HG02884 (cell line): Measurements from ENCODE around the gene PSTPIP1.

Experiments
- ATAC-seq: cut with Tn5 transposase; IDR thresholded peaks from one replicate; pipeline ENCODE4 v1.9.1; 2021; ENCODE audit warnings: mild to moderate bottlenecking, moderate library complexity; ENCODE audit not compliant: unreplicated experiment

The PSTPIP1 gene

GRCh38 chr15:77067691-77068367 lies 72.9 kb downstream of the PSTPIP1 start:
- ATAC-seq = no peak

GRCh38 chr15:77068633-77069032 lies 73.7 kb downstream of the PSTPIP1 start:
- no peak for ATAC-seq

- no peak for ATAC-seq
Measured at GRCh38 chr15:77069521-77070121, 74.7 kb downstream of the PSTPIP1 start.

GRCh38 chr15:77070180-77070494 lies 75.2 kb downstream of the PSTPIP1 start:
- ATAC-seq = peak; percentile 2

GRCh38 chr15:77070495-77071304 lies 75.8 kb downstream of the PSTPIP1 start, which contains the start of gene TSPAN3:
TSPAN3 (minus strand) TSS chr15:77071109; CDS start chr15:77070954, 155 bp downstream.
- ATAC-seq = peak; percentile 92

GRCh38 chr15:77071305-77072223 lies 76.6 kb downstream of the PSTPIP1 start:
- ATAC-seq = no peak

GRCh38 chr15:77074350-77074749 lies 79.4 kb downstream of the PSTPIP1 start:
- no peak for ATAC-seq

- ATAC-seq = no peak
Measured at GRCh38 chr15:77075528-77075927, 80.6 kb downstream of the PSTPIP1 start.

- ATAC-seq = no peak
Measured at GRCh38 chr15:77076323-77076915, 81.5 kb downstream of the PSTPIP1 start.

GRCh38 chr15:77081971-77082370 lies 87.0 kb downstream of the PSTPIP1 start:
- ATAC-seq = no peak

GRCh38 chr15:77083381-77084160 lies 88.6 kb downstream of the PSTPIP1 start:
- ATAC-seq = peak; percentile 68

- ATAC-seq = no peak
Measured at GRCh38 chr15:77084436-77084835, 89.5 kb downstream of the PSTPIP1 start.

GRCh38 chr15:77085297-77085696 lies 90.4 kb downstream of the PSTPIP1 start:
- no peak for ATAC-seq
